ENCODE measurements around the gene ERLEC1. TPM values are rescaled to one million over a fixed set of nuclear protein-coding genes. Genes with fewer than 3 reads are reported as not detected.

Gene ERLEC1
- total RNA-seq, 2 donors from 2014 or later = 33.4 to 38.4 TPM

GRCh38 chr2:53793261-53793660, 6.4 kb downstream of the ERLEC1 start:
- Mint-ChIP-seq H3K27me3 (ENCODE audit: insufficient read depth) (no peaks in the 10 kb centered on the region), H3K36me3 (ENCODE audit: low read depth) (peaks cover 24% of the 10 kb centered on the region), H3K4me3 (no peak overlapping the region), H3K27ac (no peak overlapping the region), H3K4me1 (no peaks in the 10 kb centered on the region), H3K9me3 (no peaks in the 10 kb centered on the region)
- no peak for TF ChIP-seq CTCF (conservative IDR thresholded peaks at IDR 0.05)
- WGBS, 2 experiments (ENCODE audit: insufficient coverage in 1 of 2, insufficient read length in 1 of 2) = 95 to 100% methylated on average over 1 to 3 of the region's 3 CpGs
- no peaks in the 10 kb centered on the region for H3K4me1 ChIP-seq (ENCODE audit: control insufficient read depth, insufficient read depth, low read length)
- H3K36me3 ChIP-seq (ENCODE audit: control insufficient read depth, insufficient read depth, low read length) = peaks cover 33% of the 10 kb centered on the region
- no peak for DNase-seq
- H3K27me3 ChIP-seq (ENCODE audit: control insufficient read depth, insufficient read depth, low read length, poor library complexity, severe bottlenecking) = no peaks in the 10 kb centered on the region
- H3K9me3 ChIP-seq (ENCODE audit: control insufficient read depth, low read length) = no peaks in the 10 kb centered on the region
- no peak overlapping the region for H3K9ac ChIP-seq (ENCODE audit: extremely low read depth, low read length, poor library complexity, severe bottlenecking)
- no peak overlapping the region for H3K4me3 ChIP-seq (ENCODE audit: low read length)
- no peak overlapping the region for H3K27ac ChIP-seq (ENCODE audit: low read depth, low read length)

- Histone ChIP-seq H3K4me3 (ENCODE audit: low read length) (no peak overlapping the region), H3K9me3 (ENCODE audit: control insufficient read depth, low read length) (no peaks in the 10 kb centered on the region), H3K9ac (ENCODE audit: extremely low read depth, low read length, poor library complexity, severe bottlenecking) (no peak overlapping the region), H3K27me3 (ENCODE audit: control insufficient read depth, insufficient read depth, low read length, poor library complexity, severe bottlenecking) (no peaks in the 10 kb centered on the region), H3K4me1 (ENCODE audit: control insufficient read depth, insufficient read depth, low read length) (no peaks in the 10 kb centered on the region), H3K36me3 (ENCODE audit: control insufficient read depth, insufficient read depth, low read length) (peaks cover 38% of the 10 kb centered on the region), H3K27ac (ENCODE audit: low read depth, low read length) (no peak overlapping the region)
- WGBS, 2 experiments (ENCODE audit: insufficient coverage in 1 of 2, insufficient read length in 1 of 2) = 95 to 100% methylated on average over 2 of the region's 3 CpGs
- H3K36me3 Mint-ChIP-seq (ENCODE audit: low read depth) = peaks cover 25% of the 10 kb centered on the region
- no peak for TF ChIP-seq CTCF (conservative IDR thresholded peaks at IDR 0.05)
- no peaks in the 10 kb centered on the region for H3K4me1 Mint-ChIP-seq
- DNase-seq = no peak
- H3K4me3 Mint-ChIP-seq = no peak overlapping the region
- no peak overlapping the region for H3K27ac Mint-ChIP-seq
- H3K27me3 Mint-ChIP-seq (ENCODE audit: insufficient read depth) = no peaks in the 10 kb centered on the region
- no peaks in the 10 kb centered on the region for H3K9me3 Mint-ChIP-seq
These were observed 7.0 kb downstream of the ERLEC1 start for GRCh38 chr2:53793821-53794220.

GRCh38 chr2:53801547-53801946, 14.7 kb downstream of the ERLEC1 start:
- Histone ChIP-seq H3K9ac (ENCODE audit: extremely low read depth, low read length, poor library complexity, severe bottlenecking) (no peak overlapping the region), H3K4me1 (ENCODE audit: control insufficient read depth, insufficient read depth, low read length) (no peaks in the 10 kb centered on the region), H3K36me3 (ENCODE audit: control insufficient read depth, insufficient read depth, low read length) (peaks cover 77% of the 10 kb centered on the region), H3K9me3 (ENCODE audit: control insufficient read depth, low read length) (no peaks in the 10 kb centered on the region), H3K27me3 (ENCODE audit: control insufficient read depth, insufficient read depth, low read length, poor library complexity, severe bottlenecking) (no peaks in the 10 kb centered on the region), H3K4me3 (ENCODE audit: low read length) (no peak overlapping the region), H3K27ac (ENCODE audit: low read depth, low read length) (no peak overlapping the region)
- Mint-ChIP-seq H3K4me1 (peaks cover 9% of the 10 kb centered on the region), H3K27me3 (ENCODE audit: insufficient read depth) (no peaks in the 10 kb centered on the region), H3K4me3 (no peak overlapping the region), H3K27ac (no peak overlapping the region), H3K9me3 (no peaks in the 10 kb centered on the region), H3K36me3 (ENCODE audit: low read depth) (peaks cover 32% of the 10 kb centered on the region)
- TF ChIP-seq CTCF (conservative IDR thresholded peaks at IDR 0.05) = no peak
- no peak for DNase-seq

Measured in endodermal cell (in vitro differentiated cells).